GM12892 (cell line): Measurements from ENCODE around the gene ARHGAP10.

Experiments
- POLR2A ChIP-seq: IDR thresholded peaks from 2 replicates; pipeline ENCODE4 v1.6.1; 2011; ENCODE audit warnings: low read depth, low read length, control low read depth
- TAF1 ChIP-seq: IDR thresholded peaks from 2 replicates; pipeline ENCODE4 v1.6.1; 2011; ENCODE audit warnings: low read depth, mild to moderate bottlenecking, control low read depth, low read length, borderline replicate concordance

- no peak for TF ChIP-seq TAF1
- no peak for TF ChIP-seq POLR2A
Measured at GRCh38 chr4:148071009-148071408, 339.1 kb downstream of the ARHGAP10 start.
